ENCODE data around the gene RANBP3.

RANBP3 gene

GRCh38 chr19:5896365-5897076 is 81.4 kb downstream of the RANBP3 start (continued):
- TF ChIP-seq, protein P1, sequence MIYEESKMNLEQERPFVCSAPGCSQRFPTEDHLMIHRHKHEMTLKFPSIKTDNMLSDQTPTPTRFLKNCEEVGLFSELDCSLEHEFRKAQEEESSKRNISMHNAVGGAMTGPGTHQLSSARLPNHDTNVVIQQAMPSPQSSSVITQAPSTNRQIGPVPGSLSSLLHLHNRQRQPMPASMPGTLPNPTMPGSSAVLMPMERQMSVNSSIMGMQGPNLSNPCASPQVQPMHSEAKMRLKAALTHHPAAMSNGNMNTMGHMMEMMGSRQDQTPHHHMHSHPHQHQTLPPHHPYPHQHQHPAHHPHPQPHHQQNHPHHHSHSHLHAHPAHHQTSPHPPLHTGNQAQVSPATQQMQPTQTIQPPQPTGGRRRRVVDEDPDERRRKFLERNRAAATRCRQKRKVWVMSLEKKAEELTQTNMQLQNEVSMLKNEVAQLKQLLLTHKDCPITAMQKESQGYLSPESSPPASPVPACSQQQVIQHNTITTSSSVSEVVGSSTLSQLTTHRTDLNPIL (CRISPR knock-in tag; IDR thresholded peaks at IDR 0.05; ENCODE audit: low read depth): no peak
- TF ChIP-seq GLIS3 (CRISPR knock-in tag; IDR thresholded peaks at IDR 0.05) (no peak), TCF4 (CRISPR knock-in tag; IDR thresholded peaks at IDR 0.05; ENCODE audit: borderline replicate concordance) (no peak), TOX (CRISPR knock-in tag; IDR thresholded peaks at IDR 0.05; ENCODE audit: borderline replicate concordance) (no peak), ISL1 (CRISPR knock-in tag; IDR thresholded peaks at IDR 0.05) (no peak), ZNF565 (CRISPR knock-in tag; conservative IDR thresholded peaks at IDR 0.05; ENCODE audit: low read depth) (no peak)

GRCh38 chr19:5895890-5896289 is 82.0 kb downstream of the RANBP3 start:
- ATAC-seq: no peak
- TF ChIP-seq ZNF70 (CRISPR knock-in tag; IDR thresholded peaks at IDR 0.05) (no peak), PPARA (CRISPR knock-in tag; IDR thresholded peaks at IDR 0.05; ENCODE audit: borderline replicate concordance) (no peak), GLIS3 (CRISPR knock-in tag; IDR thresholded peaks at IDR 0.05) (no peak), ISL1 (CRISPR knock-in tag; IDR thresholded peaks at IDR 0.05) (no peak), ESRRG (CRISPR knock-in tag; IDR thresholded peaks at IDR 0.05) (no peak), TOX (CRISPR knock-in tag; IDR thresholded peaks at IDR 0.05; ENCODE audit: borderline replicate concordance) (no peak), ZFP3 (CRISPR knock-in tag; IDR thresholded peaks at IDR 0.05) (no peak), OSR1 (CRISPR knock-in tag; IDR thresholded peaks at IDR 0.05) (no peak), ZNF8 (CRISPR knock-in tag; IDR thresholded peaks at IDR 0.05) (no peak), ZC3H10 (CRISPR knock-in tag; IDR thresholded peaks at IDR 0.05) (no peak), CSRNP3 (CRISPR knock-in tag; IDR thresholded peaks at IDR 0.05) (no peak), TCF4 (CRISPR knock-in tag; IDR thresholded peaks at IDR 0.05; ENCODE audit: borderline replicate concordance) (no peak), CSDC2 (CRISPR knock-in tag; IDR thresholded peaks at IDR 0.05) (no peak), SNAI2 (CRISPR knock-in tag; IDR thresholded peaks at IDR 0.05) (no peak), BACH2 (CRISPR knock-in tag; IDR thresholded peaks at IDR 0.05; ENCODE audit: borderline replicate concordance) (no peak), PATZ1 (CRISPR knock-in tag; IDR thresholded peaks at IDR 0.05; ENCODE audit: borderline replicate concordance) (no peak), ARNTL (CRISPR knock-in tag; IDR thresholded peaks at IDR 0.05; ENCODE audit: borderline replicate concordance, low read depth) (no peak), ZFP30 (CRISPR knock-in tag; IDR thresholded peaks at IDR 0.05) (no peak)
- TF ChIP-seq, protein P1 (CRISPR knock-in tag; IDR thresholded peaks at IDR 0.05; ENCODE audit: low read depth): no peak
- TF ChIP-seq, protein P2, sequence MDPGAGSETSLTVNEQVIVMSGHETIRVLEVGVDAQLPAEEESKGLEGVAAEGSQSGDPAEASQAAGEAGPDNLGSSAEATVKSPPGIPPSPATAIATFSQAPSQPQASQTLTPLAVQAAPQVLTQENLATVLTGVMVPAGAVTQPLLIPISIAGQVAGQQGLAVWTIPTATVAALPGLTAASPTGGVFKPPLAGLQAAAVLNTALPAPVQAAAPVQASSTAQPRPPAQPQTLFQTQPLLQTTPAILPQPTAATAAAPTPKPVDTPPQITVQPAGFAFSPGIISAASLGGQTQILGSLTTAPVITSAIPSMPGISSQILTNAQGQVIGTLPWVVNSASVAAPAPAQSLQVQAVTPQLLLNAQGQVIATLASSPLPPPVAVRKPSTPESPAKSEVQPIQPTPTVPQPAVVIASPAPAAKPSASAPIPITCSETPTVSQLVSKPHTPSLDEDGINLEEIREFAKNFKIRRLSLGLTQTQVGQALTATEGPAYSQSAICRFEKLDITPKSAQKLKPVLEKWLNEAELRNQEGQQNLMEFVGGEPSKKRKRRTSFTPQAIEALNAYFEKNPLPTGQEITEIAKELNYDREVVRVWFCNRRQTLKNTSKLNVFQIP (CRISPR knock-in tag; IDR thresholded peaks at IDR 0.05; ENCODE audit: borderline replicate concordance, low read depth): no peak

- no peak for ATAC-seq
- TF ChIP-seq, protein P3, sequence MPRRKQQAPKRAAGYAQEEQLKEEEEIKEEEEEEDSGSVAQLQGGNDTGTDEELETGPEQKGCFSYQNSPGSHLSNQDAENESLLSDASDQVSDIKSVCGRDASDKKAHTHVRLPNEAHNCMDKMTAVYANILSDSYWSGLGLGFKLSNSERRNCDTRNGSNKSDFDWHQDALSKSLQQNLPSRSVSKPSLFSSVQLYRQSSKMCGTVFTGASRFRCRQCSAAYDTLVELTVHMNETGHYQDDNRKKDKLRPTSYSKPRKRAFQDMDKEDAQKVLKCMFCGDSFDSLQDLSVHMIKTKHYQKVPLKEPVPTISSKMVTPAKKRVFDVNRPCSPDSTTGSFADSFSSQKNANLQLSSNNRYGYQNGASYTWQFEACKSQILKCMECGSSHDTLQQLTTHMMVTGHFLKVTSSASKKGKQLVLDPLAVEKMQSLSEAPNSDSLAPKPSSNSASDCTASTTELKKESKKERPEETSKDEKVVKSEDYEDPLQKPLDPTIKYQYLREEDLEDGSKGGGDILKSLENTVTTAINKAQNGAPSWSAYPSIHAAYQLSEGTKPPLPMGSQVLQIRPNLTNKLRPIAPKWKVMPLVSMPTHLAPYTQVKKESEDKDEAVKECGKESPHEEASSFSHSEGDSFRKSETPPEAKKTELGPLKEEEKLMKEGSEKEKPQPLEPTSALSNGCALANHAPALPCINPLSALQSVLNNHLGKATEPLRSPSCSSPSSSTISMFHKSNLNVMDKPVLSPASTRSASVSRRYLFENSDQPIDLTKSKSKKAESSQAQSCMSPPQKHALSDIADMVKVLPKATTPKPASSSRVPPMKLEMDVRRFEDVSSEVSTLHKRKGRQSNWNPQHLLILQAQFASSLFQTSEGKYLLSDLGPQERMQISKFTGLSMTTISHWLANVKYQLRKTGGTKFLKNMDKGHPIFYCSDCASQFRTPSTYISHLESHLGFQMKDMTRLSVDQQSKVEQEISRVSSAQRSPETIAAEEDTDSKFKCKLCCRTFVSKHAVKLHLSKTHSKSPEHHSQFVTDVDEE (CRISPR knock-in tag; IDR thresholded peaks at IDR 0.05): no peak
- TF ChIP-seq ISL1 (CRISPR knock-in tag; IDR thresholded peaks at IDR 0.05): no peak
- no peak for TF ChIP-seq ZNF8 (CRISPR knock-in tag; IDR thresholded peaks at IDR 0.05)
- TF ChIP-seq TOX (CRISPR knock-in tag; IDR thresholded peaks at IDR 0.05; ENCODE audit: borderline replicate concordance): no peak
- TF ChIP-seq TCF4 (CRISPR knock-in tag; IDR thresholded peaks at IDR 0.05; ENCODE audit: borderline replicate concordance): no peak
- TF ChIP-seq, protein P2 (CRISPR knock-in tag; IDR thresholded peaks at IDR 0.05; ENCODE audit: borderline replicate concordance, low read depth): no peak
- TF ChIP-seq CSRNP3 (CRISPR knock-in tag; IDR thresholded peaks at IDR 0.05): no peak
- no peak for TF ChIP-seq GLIS3 (CRISPR knock-in tag; IDR thresholded peaks at IDR 0.05)
- no peak for TF ChIP-seq ZFP3 (CRISPR knock-in tag; IDR thresholded peaks at IDR 0.05)
- no peak for TF ChIP-seq ARNTL (CRISPR knock-in tag; IDR thresholded peaks at IDR 0.05; ENCODE audit: borderline replicate concordance, low read depth)
- no peak for TF ChIP-seq CSDC2 (CRISPR knock-in tag; IDR thresholded peaks at IDR 0.05)
- no peak for TF ChIP-seq SNAI2 (CRISPR knock-in tag; IDR thresholded peaks at IDR 0.05)
- TF ChIP-seq BACH2 (CRISPR knock-in tag; IDR thresholded peaks at IDR 0.05; ENCODE audit: borderline replicate concordance): no peak
Measured at GRCh38 chr19:5895409-5895808, 82.5 kb downstream of the RANBP3 start.

Measured in SK-N-SH treated with all-trans-retinoic acid at 6 μM for 48 hours (cell line).